ENCODE results near the gene TMC7.

- TF ChIP-seq CTCF (IDR thresholded peaks at IDR 0.05 in 4 of 5, conservative IDR thresholded peaks at IDR 0.05 in 1 of 5) (no peak), POLR2A (IDR thresholded peaks at IDR 0.05) (no peak)
Observed at GRCh38 chr16:19092653-19093410, 109.1 kb downstream of the TMC7 start.
